Measurements from ENCODE around the gene SEMA4B.
"Not testable (repeated sequence)": the region's sequence is repeated elsewhere in the genome, so short reads cannot be mapped to it uniquely, and the experiment has no call there.

DNA sequence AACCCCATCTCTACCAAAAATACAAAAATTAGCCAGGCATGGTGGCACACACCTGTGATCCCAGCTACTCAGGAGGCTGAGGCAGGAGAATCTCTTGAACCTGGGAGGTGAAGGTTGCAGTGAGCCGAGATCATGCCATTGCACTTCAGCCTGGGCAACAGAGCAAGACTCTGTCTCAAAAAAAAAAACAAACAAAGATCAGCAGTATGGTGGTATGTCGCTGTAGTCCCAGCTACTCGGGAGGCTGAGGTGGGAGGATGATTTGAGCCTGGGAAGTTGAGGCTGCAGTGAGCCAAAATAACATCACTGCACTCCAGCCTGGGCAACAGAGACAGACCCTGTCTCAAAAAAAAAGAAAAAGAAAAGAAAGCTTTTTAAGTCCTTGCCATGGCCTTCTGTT, 36.9 kb upstream of the SEMA4B start:
- TF ChIP-seq, protein P1, sequence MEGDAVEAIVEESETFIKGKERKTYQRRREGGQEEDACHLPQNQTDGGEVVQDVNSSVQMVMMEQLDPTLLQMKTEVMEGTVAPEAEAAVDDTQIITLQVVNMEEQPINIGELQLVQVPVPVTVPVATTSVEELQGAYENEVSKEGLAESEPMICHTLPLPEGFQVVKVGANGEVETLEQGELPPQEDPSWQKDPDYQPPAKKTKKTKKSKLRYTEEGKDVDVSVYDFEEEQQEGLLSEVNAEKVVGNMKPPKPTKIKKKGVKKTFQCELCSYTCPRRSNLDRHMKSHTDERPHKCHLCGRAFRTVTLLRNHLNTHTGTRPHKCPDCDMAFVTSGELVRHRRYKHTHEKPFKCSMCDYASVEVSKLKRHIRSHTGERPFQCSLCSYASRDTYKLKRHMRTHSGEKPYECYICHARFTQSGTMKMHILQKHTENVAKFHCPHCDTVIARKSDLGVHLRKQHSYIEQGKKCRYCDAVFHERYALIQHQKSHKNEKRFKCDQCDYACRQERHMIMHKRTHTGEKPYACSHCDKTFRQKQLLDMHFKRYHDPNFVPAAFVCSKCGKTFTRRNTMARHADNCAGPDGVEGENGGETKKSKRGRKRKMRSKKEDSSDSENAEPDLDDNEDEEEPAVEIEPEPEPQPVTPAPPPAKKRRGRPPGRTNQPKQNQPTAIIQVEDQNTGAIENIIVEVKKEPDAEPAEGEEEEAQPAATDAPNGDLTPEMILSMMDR (IDR thresholded peaks at IDR 0.05; ENCODE audit: insufficient read depth, low read length), result not testable (repeated sequence)
- not testable (repeated sequence) for TF ChIP-seq GABPA (IDR thresholded peaks at IDR 0.05; ENCODE audit: low read depth)

Data from HL-60 (cell line).